DMS153 treated with DMSO at 0.1 percent for 48 hours (cell line): ENCODE measurements around the gene DNM1L.
"Not testable (repeated sequence)": the region's sequence is repeated elsewhere in the genome, so short reads cannot be mapped to it uniquely, and the experiment has no call there.

ENCODE experiments used
- DNase-seq: peaks from one replicate; lab custom pipeline; 2025; ENCODE audit not compliant: unreplicated experiment; lab: John Stamatoyannopoulos, UW

DNM1L gene

GRCh38 chr12:32695787-32696186 lies 16.7 kb downstream of the DNM1L start:
- no peak for DNase-seq

GRCh38 chr12:32697445-32697844 lies 18.3 kb downstream of the DNM1L start:
- no peak for DNase-seq

GRCh38 chr12:32698285-32698684 lies 19.2 kb downstream of the DNM1L start:
- DNase-seq: peak; percentile 40

- DNase-seq: not testable (repeated sequence)
These were observed 20.3 kb downstream of the DNM1L start for GRCh38 chr12:32699437-32699836.

GRCh38 chr12:32702473-32702872 lies 23.4 kb downstream of the DNM1L start:
- DNase-seq: no peak

GRCh38 chr12:32702946-32703345 lies 23.8 kb downstream of the DNM1L start:
- DNase-seq: no peak

- DNase-seq: no peak
These were observed 26.7 kb downstream of the DNM1L start for GRCh38 chr12:32705783-32706182.

GRCh38 chr12:32706335-32707024 lies 27.4 kb downstream of the DNM1L start:
- no peak for DNase-seq

GRCh38 chr12:32708926-32709325 lies 29.8 kb downstream of the DNM1L start:
- DNase-seq: no peak

GRCh38 chr12:32714772-32715171 lies 35.7 kb downstream of the DNM1L start:
- no peak for DNase-seq

- no peak for DNase-seq
These were observed 39.8 kb downstream of the DNM1L start for GRCh38 chr12:32718926-32719325.

GRCh38 chr12:32725308-32725707 lies 46.2 kb downstream of the DNM1L start:
- not testable (repeated sequence) for DNase-seq

GRCh38 chr12:32726286-32726685 lies 47.2 kb downstream of the DNM1L start:
- DNase-seq: no peak

- no peak for DNase-seq
These were observed 48.1 kb downstream of the DNM1L start for GRCh38 chr12:32727237-32727636.

GRCh38 chr12:32734952-32735351 lies 55.9 kb downstream of the DNM1L start:
- no peak for DNase-seq

GRCh38 chr12:32736445-32736844 lies 57.3 kb downstream of the DNM1L start:
- DNase-seq: no peak

- no peak for DNase-seq
These were observed 58.6 kb downstream of the DNM1L start for GRCh38 chr12:32737715-32738114.

- DNase-seq: no peak
These were observed 60.2 kb downstream of the DNM1L start for GRCh38 chr12:32739279-32739678.

- DNase-seq: no peak
These were observed 63.0 kb downstream of the DNM1L start for GRCh38 chr12:32742133-32742532.

GRCh38 chr12:32743264-32743663 lies 64.2 kb downstream of the DNM1L start:
- no peak for DNase-seq

GRCh38 chr12:32753605-32754004 lies 74.5 kb downstream of the DNM1L start:
- DNase-seq: no peak

- DNase-seq: no peak
These were observed 75.0 kb downstream of the DNM1L start for GRCh38 chr12:32754111-32754510.

- DNase-seq: peak; percentile 59
These were observed 76.1 kb downstream of the DNM1L start for GRCh38 chr12:32755051-32755653.
